Adrenal gland (tissue), 12 donors: ENCODE data around the gene SNX32. TPM values are rescaled to one million over a fixed set of nuclear protein-coding genes. Genes with fewer than 3 reads are reported as not detected.
A peak's percentile ranks its signal among the peaks of the same experiment; 100 is the strongest.
"Not testable (repeated sequence)": the region's sequence is repeated elsewhere in the genome, so short reads cannot be mapped to it uniquely, and the experiment has no call there.

Source experiments
- DNase-seq, 7 donors: peaks; one replicate each; pipeline ENCODE4 v3.0.0-alpha.2; 2019 to 2020
- H3K27ac ChIP-seq, 5 donors: fragments of 200-600 bp; sonication (generic) in 4 of 5; 1 replicate in 3 of 5; 2 replicates in 2 of 5; pipeline versions ENCODE4 v1.5.1 to v1.8.0; 2016 to 2020; ENCODE audit warnings: mild to moderate bottlenecking in 1 of 5
- H3K27me3 ChIP-seq: fragments of 200-600 bp; 2 replicates; pipeline ENCODE4 v1.8.0; 2021
- H3K36me3 ChIP-seq, 2 donors: fragments of 200-600 bp; replicated peaks in 1 of 2; 1 replicate in 1 of 2; 2 replicates in 1 of 2; pipeline versions ENCODE4 v1.5.1 to v1.8.0; 2018 to 2022
- H3K4me1 ChIP-seq, 2 donors: fragments of 200-600 bp; replicated peaks in 1 of 2; 1 replicate in 1 of 2; 2 replicates in 1 of 2; pipeline versions ENCODE4 v1.5.1 to v1.8.0; 2018 to 2021
- H3K4me3 ChIP-seq, 4 donors: fragments of 200-600 bp; sonication (generic) in 3 of 4; one replicate each; pipeline ENCODE4 v1.5.1; 2016 to 2018
- H3K9me3 ChIP-seq, 3 donors: fragments of 200-600 bp; sonication (generic) in 1 of 3; replicated peaks in 1 of 3; 1 replicate in 2 of 3; 2 replicates in 1 of 3; pipeline versions ENCODE4 v1.5.1 to v1.8.0; 2016 to 2021
- CTCF ChIP-seq, 6 experiments: fragments of 450-650 bp in 4 of 6; fragments of 200-600 bp in 2 of 6; sonication (generic) in 1 of 6; IDR thresholded peaks; 1 replicate in 5 of 6; 2 replicates in 1 of 6; pipeline versions ENCODE4 v1.5.1 to v1.8.0; 2016 to 2021; ENCODE audit warnings: antibody characterized with exemption in 6 of 6, mild to moderate bottlenecking in 2 of 6, moderate library complexity in 1 of 6
- POLR2A ChIP-seq, 2 donors: fragments of 450-650 bp; IDR thresholded peaks; one replicate each; pipeline ENCODE4 v1.6.1; 2017; ENCODE audit warnings: antibody characterized with exemption in 2 of 2, mild to moderate bottlenecking in 2 of 2, moderate library complexity in 1 of 2
- WGBS, 4 donors: extraction: QIAGEN DNeasy Blood & Tissue Kit in 2 of 4; methylation state at CpG; one replicate each; pipeline versions ENCODE4 v1.1.5 to v1.1.7; 2013 to 2017; 5-methylcytosine and 5-hydroxymethylcytosine counted together
- intact Hi-C, 2 donors: fragments of 100-400 bp; cut with DNase I; formaldehyde crosslinking; loops; one replicate each; pipeline versions ENCODE4 v1.14.1 to v1.15.0; 2022 to 2023
- polyA plus RNA-seq, 3 donors: library from polyadenylated mRNA; stranded (reverse); fragments of 200-250 nt in 2 of 3; fragments of 350-450 nt in 1 of 3; fragmentation: Illumina TruSeq in 1 of 3; extraction: RNeasy Lipid Tissue Mini Kit (QIAGEN cat#74804) in 1 of 3; gene quantifications; one replicate each; pipeline ENCODE4 v1.2.3, GENCODE V29; 2013 to 2014
- total RNA-seq, 9 donors: library from RNA; depleted of rRNA in 4 of 9; stranded (reverse); fragments of >200 nt in 4 of 9; fragments of 120-200 nt in 1 of 9; fragmentation: NEBNext Ultra II Directional in 1 of 9; extraction: Animal tissue kit (Norgen Biotek cat#: 25700) in 1 of 9; gene quantifications; one replicate each; pipeline versions ENCODE4 v1.1.0 to v1.2.4, GENCODE V29; 2013 to 2023
- donor health status: healthy with polysubstance abuse.
- donor health status: Bipolar disorder and iron deficiency.
- donor health status: DM: yes; HTN: yes; CAD: no.
- donor health status: DM: no; HTN: no; CAD: no.
- donor health status: DM: no; HTN: no; CAD: no.
- donor health status: DM: yes; HTN: yes; CAD: no.

SNX32 gene
- total and polyA plus RNA-seq, 12 donors, result 0.11 to 1.2 (median 0.50) TPM; not detected in 3

GRCh38 chr11:65826984-65827735 is 6.6 kb upstream of the SNX32 start:
- Histone ChIP-seq H3K27me3 (no peaks in the 10 kb centered on the region), H3K36me3 (no peaks in the 10 kb centered on the region), H3K4me3 (no peak overlapping the region), H3K27ac (no peak overlapping the region), H3K9me3 (no peaks in the 10 kb centered on the region), H3K4me1 (no peaks in the 10 kb centered on the region)
- no peak for DNase-seq
- intact Hi-C loops, result no loop called here
- TF ChIP-seq CTCF (IDR thresholded peaks at IDR 0.05), result no peak
- 81 to 88% (median 85%) methylated on average over 8 of the region's 8 CpGs for WGBS, 4 donors

- Histone ChIP-seq H3K9me3 (no peaks in the 10 kb centered on the region), H3K27ac (no peak overlapping the region), H3K4me3 (no peak overlapping the region), H3K27me3 (no peaks in the 10 kb centered on the region), H3K4me1 (peaks cover 0 to 5% of the 10 kb centered on the region in 2 donors), H3K36me3 (no peaks in the 10 kb centered on the region)
- TF ChIP-seq CTCF (IDR thresholded peaks at IDR 0.05) (no peak), POLR2A (IDR thresholded peaks at IDR 0.05) (no peak)
- intact Hi-C loops, result no loop called here
- 54 to 68% (median 64%) methylated on average over 4 of the region's 4 CpGs for WGBS, 4 donors
- no peak for DNase-seq
These were observed 4.3 kb upstream of the SNX32 start for GRCh38 chr11:65829459-65829858.

GRCh38 chr11:65832231-65832630 is 1.5 kb upstream of the SNX32 start:
- DNase-seq, H3K9me3 ChIP-seq, H3K36me3 ChIP-seq, H3K27me3 ChIP-seq, H3K4me1 ChIP-seq, H3K27ac ChIP-seq, intact Hi-C loops, H3K4me3 ChIP-seq: not testable (repeated sequence)

- peak overlapping the region in 1 of 4 donors; percentile 90 for H3K4me3 ChIP-seq
- no peaks in the 10 kb centered on the region for H3K36me3 ChIP-seq
- no peak overlapping the region for H3K27ac ChIP-seq
- H3K9me3 ChIP-seq, result no peaks in the 10 kb centered on the region
- H3K4me1 ChIP-seq, result peaks cover 0 to 5% of the 10 kb centered on the region in 2 donors
- no peak for DNase-seq
- 33 to 50% (median 39%) methylated on average over 6 of the region's 6 CpGs for WGBS, 4 donors
- H3K27me3 ChIP-seq, result no peaks in the 10 kb centered on the region
- TF ChIP-seq CTCF (IDR thresholded peaks at IDR 0.05) (no peak), POLR2A (IDR thresholded peaks at IDR 0.05) (no peak)
- intact Hi-C loops, result no loop called here
These were observed 439 bp downstream of the SNX32 start for GRCh38 chr11:65834202-65834601.

- H3K9me3 ChIP-seq, result no peaks in the 10 kb centered on the region
- intact Hi-C loops, result no loop called here
- no peak overlapping the region for H3K4me3 ChIP-seq
- no peaks in the 10 kb centered on the region for H3K4me1 ChIP-seq
- 76 to 92% (median 90%) methylated on average over 4 of the region's 4 CpGs for WGBS, 4 donors
- H3K27ac ChIP-seq, result no peak overlapping the region
- H3K36me3 ChIP-seq, result no peaks in the 10 kb centered on the region
- no peak for DNase-seq
- TF ChIP-seq CTCF (IDR thresholded peaks at IDR 0.05), result no peak
- no peak for TF ChIP-seq POLR2A (IDR thresholded peaks at IDR 0.05)
- no peaks in the 10 kb centered on the region for H3K27me3 ChIP-seq
These were observed 8.4 kb downstream of the SNX32 start for GRCh38 chr11:65842144-65842543.
